Measurements from ENCODE around the gene TRAPPC3L. TPM values are rescaled to one million over a fixed set of nuclear protein-coding genes. Genes with fewer than 3 reads are reported as not detected.

The TRAPPC3L gene
- total and polyA plus RNA-seq, 2 of the 8 experiments (the other 6 are each of a cell fraction or from before 2014, with no cell fraction given): not detected

GRCh38 chr6:116556065-116556464, 10.6 kb upstream of the TRAPPC3L start:
- H3K36me3 ChIP-seq (ENCODE audit: control insufficient read depth in 2 of 4, insufficient read depth in 4 of 4, low read length in 3 of 4): no peaks in the 10 kb centered on the region
- no peak overlapping the region for H3K27ac ChIP-seq (ENCODE audit: low read depth, low read length)
- H2BK120ac ChIP-seq (replicated peaks; ENCODE audit: low read depth, low read length): no peak overlapping the region
- H3K4me2 ChIP-seq (ENCODE audit: insufficient read depth in 1 of 2, low read depth in 2 of 2, low read length in 2 of 2): no peak overlapping the region
- no peaks in the 10 kb centered on the region for H3K4me1 ChIP-seq (replicated peaks in 1 of 4; ENCODE audit: control insufficient read depth in 3 of 4, insufficient read depth in 4 of 4, low read length in 3 of 4)
- no peaks in the 10 kb centered on the region for H4K20me1 ChIP-seq (replicated peaks in 1 of 2; ENCODE audit: control insufficient read depth in 1 of 2, insufficient read depth in 2 of 2, low read length in 2 of 2)
- no peak overlapping the region for H4K91ac ChIP-seq (replicated peaks; ENCODE audit: insufficient read length, low read length)
- no peak overlapping the region for H4K5ac ChIP-seq (ENCODE audit: insufficient read length, low read depth, low read length)
- H2BK20ac ChIP-seq (ENCODE audit: low read length): no peak overlapping the region
- H3K4ac ChIP-seq (replicated peaks; ENCODE audit: insufficient read length, low read depth, low read length): no peak overlapping the region
- POLR2A ChIA-PET (ENCODE audit: partially characterized antibody): interaction anchor here (1.2 kb wide), 1 partner anchor 277 kb away, joined by 3 read pairs; no protein-coding TSS in a partner anchor
- H3K14ac ChIP-seq (ENCODE audit: insufficient read length): no peak overlapping the region
- H3K4me3 ChIP-seq (ENCODE audit: extremely low read depth in 1 of 4, insufficient read depth in 2 of 4, low read depth in 3 of 4, low read length in 4 of 4): no peak overlapping the region
- H2BK5ac ChIP-seq (ENCODE audit: low read depth, low read length): no peak overlapping the region
- no peak overlapping the region for H2BK12ac ChIP-seq (ENCODE audit: low read depth, low read length)
- H3K79me1 ChIP-seq (ENCODE audit: low read depth, low read length): no peaks in the 10 kb centered on the region
- no peak overlapping the region for H2AFZ ChIP-seq (ENCODE audit: low read length)
- H2BK15ac ChIP-seq (ENCODE audit: low read length): no peak overlapping the region
- H3K9ac ChIP-seq (replicated peaks in 1 of 4; ENCODE audit: extremely low read depth in 1 of 4, low read depth in 3 of 4, low read length in 3 of 4): no peak overlapping the region
- WGBS, 2 experiments (ENCODE audit: extremely low coverage in 1 of 2, insufficient coverage in 1 of 2, insufficient read length in 1 of 2, insufficient replicate concordance in 2 of 2, low coverage in 1 of 2, low lambda C conversion rate in 2 of 2, missing lambda C conversion rate in 1 of 2): 88% methylated on average over 1 of the region's 1 CpG; no CpG with 5 or more reads in 1 of the 2 experiments
- no peaks in the 10 kb centered on the region for H3K27me3 ChIP-seq (replicated peaks in 1 of 4; ENCODE audit: control insufficient read depth in 3 of 4, extremely low read depth in 1 of 4, insufficient read depth in 3 of 4, low read length in 3 of 4)
- H2AK5ac ChIP-seq (ENCODE audit: low read depth, low read length): no peak overlapping the region
- DNase-seq (ENCODE audit: low read depth in 1 of 2, low spot score in 2 of 2): no peak
- CTCF ChIA-PET (ENCODE audit: partially characterized antibody): interaction anchor here (0.9 to 3.7 kb wide), 4 partner anchors 7 to 288 kb away, joined by 3 to 27 read pairs (median 12); partner anchors contain the start of gene RSPH4A
- H3K79me2 ChIP-seq (ENCODE audit: control insufficient read depth in 1 of 2, insufficient read depth in 2 of 2, low read length in 2 of 2): no peaks in the 10 kb centered on the region
- H3K23me2 ChIP-seq (ENCODE audit: low read depth, low read length): no peaks in the 10 kb centered on the region
- no peak for FAIRE-seq
- no peak overlapping the region for H4K8ac ChIP-seq (ENCODE audit: extremely low read depth, insufficient read depth, low read length)
- TF ChIP-seq BACH1 (IDR thresholded peaks at IDR 0.05; ENCODE audit: low read length): no peak
- no peak for TF ChIP-seq SIRT6 (IDR thresholded peaks at IDR 0.05; ENCODE audit: low read length)
- no peak for TF ChIP-seq NANOG (IDR thresholded peaks at IDR 0.05; ENCODE audit: insufficient read depth, low read depth, low read length, poor library complexity, severe bottlenecking)
- TF ChIP-seq MAX (IDR thresholded peaks at IDR 0.05): no peak
- TF ChIP-seq BCL11A (IDR thresholded peaks at IDR 0.05; ENCODE audit: low read depth in 2 of 2, low read length in 2 of 2): no peak
- no peak overlapping the region for H3K56ac ChIP-seq (replicated peaks; ENCODE audit: insufficient read length, low read depth, low read length)
- H3K9me3 ChIP-seq (ENCODE audit: insufficient read depth in 2 of 2, low read depth in 1 of 2, low read length in 1 of 2): no peaks in the 10 kb centered on the region
- H3K18ac ChIP-seq (ENCODE audit: extremely low read depth, low read length): no peak overlapping the region
- H3K23ac ChIP-seq (ENCODE audit: insufficient read length): no peak overlapping the region

All from H1 (cell line).